ENCODE data around the gene TXNIP. TPM values are rescaled to one million over a fixed set of nuclear protein-coding genes. Genes with fewer than 3 reads are reported as not detected.

TXNIP gene
- total and polyA plus RNA-seq, 2 of the 4 experiments (the other 2 are of a cell fraction), result 36.4 to 77.2 TPM

- no peak overlapping the region for H3K23ac ChIP-seq (ENCODE audit: low read depth, low read length)
- H3K9ac ChIP-seq (ENCODE audit: low read depth, low read length), result no peak overlapping the region
- H4K8ac ChIP-seq (ENCODE audit: low read depth in 2 of 2, low read length in 2 of 2), result no peak overlapping the region
- H3K18ac ChIP-seq (ENCODE audit: low read depth, low read length), result no peak overlapping the region
- no TSS peak for BruUV-seq (replicated peaks)
- no peak overlapping the region for H3K56ac ChIP-seq (ENCODE audit: extremely low read depth, insufficient read depth, low read length)
- no peak overlapping the region for H4K91ac ChIP-seq (ENCODE audit: insufficient read depth, low read depth, low read length)
- H3K4me1 ChIP-seq (ENCODE audit: control insufficient read depth, insufficient read depth, low read length), result peaks cover 4% of the 10 kb centered on the region
- H3K9me1 ChIP-seq (ENCODE audit: insufficient read depth, low read length), result no peaks in the 10 kb centered on the region
- dilution Hi-C loops (cut with HindIII; ENCODE audit: low sequenced_read_pairs, unreplicated experiment), result no loop called here
- ATAC-seq (ENCODE audit: low read depth) (no peak), DNase-seq (no peak)
- no CpG with 5 or more reads among the region's 2 CpGs for WGBS, 2 experiments (ENCODE audit: extremely low coverage in 2 of 2, insufficient read length in 1 of 2)
- intact Hi-C loops (cut with micrococcal nuclease), result no loop called here
- H2BK15ac ChIP-seq (ENCODE audit: low read depth, low read length), result no peak overlapping the region
- ChIA-PET POLR2A (ENCODE audit: unreplicated experiment) (no interaction called here), CTCF (no interaction called here)
- no peaks in the 10 kb centered on the region for H3K9me3 ChIP-seq (ENCODE audit: control insufficient read depth, insufficient read depth, low read length)
- no peak overlapping the region for H3K4me2 ChIP-seq (ENCODE audit: low read depth, low read length)
- no peak overlapping the region for H2AK5ac ChIP-seq (ENCODE audit: low read depth, low read length)
- peaks cover 5 to 6% of the 10 kb centered on the region in 2 experiments; a peak in 3 of 4 replicates for H3K79me1 ChIP-seq (ENCODE audit: low read depth in 1 of 2, low read length in 2 of 2)
- no peaks in the 10 kb centered on the region for H3K36me3 ChIP-seq (ENCODE audit: control insufficient read depth, insufficient read depth, low read length)
- no peaks in the 10 kb centered on the region for H3K27me3 ChIP-seq (ENCODE audit: control insufficient read depth, insufficient read depth, low read length)
- in situ Hi-C loops (cut with MboI; ENCODE audit: low sequenced_read_pairs), result no loop called here
- no peak overlapping the region for H2BK5ac ChIP-seq (ENCODE audit: low read depth, low read length, poor library complexity, severe bottlenecking)
- TF ChIP-seq CHD1 (IDR thresholded peaks at IDR 0.05; ENCODE audit: low read depth, low read length) (no peak), ELK1 (IDR thresholded peaks at IDR 0.05; ENCODE audit: borderline replicate concordance, low read depth, low read length) (no peak)
- TF ChIP-seq, protein P1, sequence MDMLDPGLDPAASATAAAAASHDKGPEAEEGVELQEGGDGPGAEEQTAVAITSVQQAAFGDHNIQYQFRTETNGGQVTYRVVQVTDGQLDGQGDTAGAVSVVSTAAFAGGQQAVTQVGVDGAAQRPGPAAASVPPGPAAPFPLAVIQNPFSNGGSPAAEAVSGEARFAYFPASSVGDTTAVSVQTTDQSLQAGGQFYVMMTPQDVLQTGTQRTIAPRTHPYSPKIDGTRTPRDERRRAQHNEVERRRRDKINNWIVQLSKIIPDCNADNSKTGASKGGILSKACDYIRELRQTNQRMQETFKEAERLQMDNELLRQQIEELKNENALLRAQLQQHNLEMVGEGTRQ (IDR thresholded peaks at IDR 0.05; ENCODE audit: low read depth, low read length), result no peak
- H4K5ac ChIP-seq (ENCODE audit: low read depth, low read length), result no peak overlapping the region
- no peak overlapping the region for H2BK20ac ChIP-seq (ENCODE audit: low read depth, low read length)
- H3K4me3 ChIP-seq (ENCODE audit: insufficient read depth, low read depth, low read length), result no peak overlapping the region
- no peaks in the 10 kb centered on the region for H4K20me1 ChIP-seq (ENCODE audit: insufficient read depth, low read length)
- no peak overlapping the region for H3K4ac ChIP-seq (ENCODE audit: low read depth, low read length)
- H2BK120ac ChIP-seq (ENCODE audit: low read depth, low read length), result no peak overlapping the region
- H3K27ac ChIP-seq (ENCODE audit: insufficient read depth, low read length), result no peak overlapping the region
- no peak overlapping the region for H3K14ac ChIP-seq (replicated peaks; ENCODE audit: low read depth, low read length)
- no peak overlapping the region for H2AK9ac ChIP-seq (replicated peaks; ENCODE audit: low read depth, low read length, poor library complexity)
- no peak overlapping the region for H2AFZ ChIP-seq (replicated peaks; ENCODE audit: low read length, poor library complexity)
These were observed 5.3 kb upstream of the TXNIP start for GRCh38 chr1:146001709-146002108.
